ENCODE data around the gene MINDY1. TPM values are rescaled to one million over a fixed set of nuclear protein-coding genes. Genes with fewer than 3 reads are reported as not detected.

The MINDY1 gene
- total and polyA plus RNA-seq, 2 donors (not counting 1 experiment from before 2014, with no cell fraction given): 7.6 to 16.1 TPM

DNA sequence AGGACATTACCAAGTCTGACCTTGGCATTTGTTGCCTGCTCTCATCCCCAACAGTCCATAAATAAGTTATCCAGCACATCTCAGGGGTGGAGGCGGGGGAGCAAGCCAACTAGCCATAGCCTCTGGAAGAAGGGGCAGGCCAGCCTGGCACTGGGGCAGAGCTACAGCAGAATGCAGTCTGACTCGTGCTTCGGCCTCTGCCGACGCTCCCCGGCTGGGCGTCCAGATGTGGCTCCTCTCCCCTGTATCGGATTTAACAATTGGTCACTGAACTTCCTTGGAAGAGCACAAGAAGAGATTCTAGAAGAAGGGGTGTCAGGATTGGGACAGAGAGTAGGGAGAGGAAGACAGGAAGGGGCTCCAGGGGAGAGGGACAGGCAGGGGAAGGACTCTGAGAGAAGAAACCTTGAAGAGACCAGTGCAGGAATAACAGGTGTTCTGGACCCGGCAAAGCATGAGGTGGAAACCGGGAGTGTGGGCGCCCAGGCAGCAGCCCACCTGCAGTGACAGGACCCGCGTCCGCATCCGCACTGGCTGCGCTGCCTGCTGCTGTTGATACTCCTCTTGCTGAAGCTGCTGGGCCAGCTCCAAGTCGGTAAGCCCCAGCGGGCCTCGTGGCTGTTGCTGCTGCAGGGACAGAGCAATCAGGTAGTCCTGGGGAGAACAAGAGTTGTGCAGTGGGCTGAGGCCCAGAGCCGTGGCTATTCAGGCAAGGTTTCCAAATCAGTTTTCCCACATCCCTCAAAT lies 9.4 kb downstream of the MINDY1 start:
- no peak overlapping the region for H3K27ac ChIP-seq (ENCODE audit: low read length in 2 of 2)
- H3K79me2 ChIP-seq (ENCODE audit: control insufficient read depth, insufficient read depth, low read length): no peaks in the 10 kb centered on the region
- H3K27ac Mint-ChIP-seq: no peak overlapping the region
- H3K27me3 Mint-ChIP-seq: no peaks in the 10 kb centered on the region
- no peak overlapping the region for H3K9ac ChIP-seq (ENCODE audit: low read length)
- H2AFZ ChIP-seq (ENCODE audit: insufficient read depth, low read depth, low read length, poor library complexity, severe bottlenecking): no peak overlapping the region
- H3K9me3 ChIP-seq (ENCODE audit: control extremely low read depth in 1 of 3, control insufficient read depth in 2 of 3, insufficient read depth in 1 of 3, low read length in 2 of 3): no peaks in the 10 kb centered on the region
- DNase-seq (no peak), ATAC-seq (ENCODE audit: low read depth) (no peak)
- no peak overlapping the region for H3K4me3 ChIP-seq (ENCODE audit: control extremely low read depth in 1 of 5, extremely low read depth in 1 of 5, insufficient read depth in 1 of 5, low read depth in 2 of 5, low read length in 4 of 5)
- POLR2A ChIA-PET: interaction anchor here (1.1 kb wide), 1 partner anchor 9 kb away, joined by 3 read pairs; the partner anchor contains the start of gene MINDY1
- H3K4me1 ChIP-seq (ENCODE audit: control insufficient read depth in 2 of 2, insufficient read depth in 2 of 2, low read length in 2 of 2): peaks cover 0 to 3% of the 10 kb centered on the region in 2 donors
- 96% methylated on average over 17 of the region's 20 CpGs for WGBS (ENCODE audit: insufficient coverage)
- no peak overlapping the region for H3K4me2 ChIP-seq (replicated peaks; ENCODE audit: low read depth, low read length, poor library complexity, severe bottlenecking)
- CTCF ChIA-PET: interaction anchor here (1.0 to 5.3 kb wide), 8 partner anchors 9 to 742 kb away, joined by 3 to 63 read pairs (median 4); partner anchors contain the start of genes ANXA9, GOLPH3L and MINDY1
- H3K9me3 Mint-ChIP-seq (ENCODE audit: insufficient read depth): no peaks in the 10 kb centered on the region
- H3K4me1 Mint-ChIP-seq: peaks cover 6% of the 10 kb centered on the region
- no peaks in the 10 kb centered on the region for H4K20me1 ChIP-seq (ENCODE audit: control insufficient read depth, insufficient read depth, low read length, poor library complexity, severe bottlenecking)
- no peak overlapping the region for H3K4me3 Mint-ChIP-seq
- TF ChIP-seq EZH2 (IDR thresholded peaks at IDR 0.05; ENCODE audit: borderline replicate concordance, insufficient read depth, low read depth, low read length, poor library complexity, severe bottlenecking) (no peak), CTCF (IDR thresholded peaks at IDR 0.05) (no peak)
- H3K36me3 ChIP-seq (replicated peaks in 1 of 2; ENCODE audit: control extremely low read depth in 1 of 2, control insufficient read depth in 1 of 2, extremely low read depth in 1 of 2, insufficient read depth in 2 of 2, low read length in 1 of 2): peaks cover 3 to 15% of the 10 kb centered on the region in 2 experiments
- H3K27me3 ChIP-seq (replicated peaks in 1 of 4; ENCODE audit: control extremely low read depth in 1 of 4, control insufficient read depth in 3 of 4, insufficient read depth in 4 of 4, low read length in 3 of 4): no peaks in the 10 kb centered on the region
- intact Hi-C loops (cut with micrococcal nuclease): loop anchor here (5.0 to 10.0 kb wide), 2 partner anchors 535 to 742 kb away; partner anchors contain the start of gene CA14

DNA sequence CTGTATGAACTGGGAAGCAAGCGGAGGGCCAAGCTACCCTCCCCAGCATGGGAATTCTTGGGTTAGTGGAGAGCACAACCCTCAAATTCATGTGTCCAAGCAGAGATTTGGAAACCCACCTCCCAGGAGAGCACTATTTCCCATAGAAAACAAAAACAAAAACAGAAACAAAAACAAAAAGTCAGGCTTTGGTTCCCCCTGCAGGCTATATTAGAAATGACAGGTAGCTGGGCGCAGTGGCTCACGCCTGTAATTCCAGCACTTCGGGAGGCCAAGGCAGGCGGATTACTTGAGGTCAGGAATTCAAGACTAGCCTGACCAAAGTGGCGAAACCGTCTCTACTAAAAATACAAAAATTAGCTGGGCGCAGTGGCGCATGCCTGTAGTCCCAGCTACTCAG lies 10.8 kb downstream of the MINDY1 start:
- H3K9me3 ChIP-seq (ENCODE audit: control extremely low read depth in 1 of 3, control insufficient read depth in 2 of 3, insufficient read depth in 1 of 3, low read length in 2 of 3): no peaks in the 10 kb centered on the region
- peak overlapping the region; percentile 48 for H3K4me2 ChIP-seq (replicated peaks; ENCODE audit: low read depth, low read length, poor library complexity, severe bottlenecking)
- peak; percentile 60 for DNase-seq
- intact Hi-C loops (cut with micrococcal nuclease): loop anchor here (1.0 to 10.0 kb wide), 3 partner anchors 12 to 741 kb away; partner anchors contain the start of genes CA14 and PRUNE1
- peak; percentile 39 for ATAC-seq (ENCODE audit: low read depth)
- peaks cover 4% of the 10 kb centered on the region for H3K4me1 Mint-ChIP-seq
- POLR2A ChIA-PET: interaction anchor here (0.6 to 0.7 kb wide), 3 partner anchors 22 to 846 kb away, joined by 3 to 6 read pairs (median 5); partner anchors contain the start of gene PLEKHO1
- no peaks in the 10 kb centered on the region for H4K20me1 ChIP-seq (ENCODE audit: control insufficient read depth, insufficient read depth, low read length, poor library complexity, severe bottlenecking)
- CTCF ChIA-PET: interaction anchor here (0.6 to 5.3 kb wide), 26 partner anchors 10 to 740 kb away, joined by 3 to 63 read pairs (median 4); partner anchors contain the start of genes ANXA9, C1orf56, CTSK and GOLPH3L
- H3K4me3 ChIP-seq (ENCODE audit: control extremely low read depth in 1 of 5, extremely low read depth in 1 of 5, insufficient read depth in 1 of 5, low read depth in 2 of 5, low read length in 4 of 5): no peak overlapping the region
- H3K9ac ChIP-seq (ENCODE audit: low read length): no peak overlapping the region
- no peak overlapping the region for H3K4me3 Mint-ChIP-seq
- H3K27ac Mint-ChIP-seq: no peak overlapping the region
- no peak for TF ChIP-seq EZH2 (IDR thresholded peaks at IDR 0.05; ENCODE audit: borderline replicate concordance, insufficient read depth, low read depth, low read length, poor library complexity, severe bottlenecking)
- TF ChIP-seq CTCF (IDR thresholded peaks at IDR 0.05): peak; percentile 88
- H3K79me2 ChIP-seq (ENCODE audit: control insufficient read depth, insufficient read depth, low read length): no peaks in the 10 kb centered on the region
- H3K36me3 ChIP-seq (replicated peaks in 1 of 2; ENCODE audit: control extremely low read depth in 1 of 2, control insufficient read depth in 1 of 2, extremely low read depth in 1 of 2, insufficient read depth in 2 of 2, low read length in 1 of 2): peaks cover 3 to 13% of the 10 kb centered on the region in 2 experiments
- H3K27me3 Mint-ChIP-seq: no peaks in the 10 kb centered on the region
- WGBS (ENCODE audit: insufficient coverage): 66% methylated on average over 9 of the region's 9 CpGs
- peak overlapping the region; percentile 57 for H2AFZ ChIP-seq (ENCODE audit: insufficient read depth, low read depth, low read length, poor library complexity, severe bottlenecking)
- peaks cover 0 to 3% of the 10 kb centered on the region in 2 donors for H3K4me1 ChIP-seq (ENCODE audit: control insufficient read depth in 2 of 2, insufficient read depth in 2 of 2, low read length in 2 of 2)
- H3K27ac ChIP-seq (ENCODE audit: low read length in 2 of 2): no peak overlapping the region
- H3K27me3 ChIP-seq (replicated peaks in 1 of 4; ENCODE audit: control extremely low read depth in 1 of 4, control insufficient read depth in 3 of 4, insufficient read depth in 4 of 4, low read length in 3 of 4): no peaks in the 10 kb centered on the region
- no peaks in the 10 kb centered on the region for H3K9me3 Mint-ChIP-seq (ENCODE audit: insufficient read depth)

All from B cell (primary cell).